CD14-positive monocyte (primary cell): ENCODE results near the gene METTL25. TPM values are rescaled to one million over a fixed set of nuclear protein-coding genes. Genes with fewer than 3 reads are reported as not detected.

Experiments
- DNase-seq, 3 donors: peaks; one replicate each; pipeline ENCODE4 v3.0.0-alpha.2; 2011 to 2022
- H2AFZ ChIP-seq: 2 replicates; pipeline ENCODE4 v1.6.0; 2012; ENCODE audit warnings: mild to moderate bottlenecking, low read depth, low read length, inconsistent platforms; ENCODE audit not compliant: insufficient read depth, poor library complexity, severe bottlenecking
- H3K27ac ChIP-seq, 2 donors: 1 replicate in 1 of 2; 2 replicates in 1 of 2; pipeline ENCODE4 v1.5.1; 2012 to 2013; ENCODE audit warnings: low read length in 2 of 2, control low read depth in 1 of 2, inconsistent platforms in 1 of 2, low read depth in 1 of 2, mild to moderate bottlenecking in 1 of 2
- H3K27me3 ChIP-seq, 2 donors: one replicate each; pipeline versions ENCODE4 v1.6.0 to v1.6.1; 2011 to 2013; ENCODE audit warnings: low read length in 2 of 2; ENCODE audit not compliant: control insufficient read depth in 2 of 2, insufficient read depth in 2 of 2
- H3K36me3 ChIP-seq, 2 donors: replicated peaks in 1 of 2; 1 replicate in 1 of 2; 2 replicates in 1 of 2; pipeline versions ENCODE4 v1.5.1 to v1.6.1; 2012 to 2013; ENCODE audit warnings: low read length in 2 of 2, control low read depth in 1 of 2, inconsistent platforms in 1 of 2, mild to moderate bottlenecking in 1 of 2; ENCODE audit not compliant: insufficient read depth in 2 of 2, control insufficient read depth in 1 of 2
- H3K4me1 ChIP-seq, 2 donors: 1 replicate in 1 of 2; 2 replicates in 1 of 2; pipeline versions ENCODE4 v1.5.1 to v1.6.1; 2012 to 2013; ENCODE audit warnings: low read length in 2 of 2, control low read depth in 1 of 2, inconsistent platforms in 1 of 2, mild to moderate bottlenecking in 1 of 2, moderate library complexity in 1 of 2; ENCODE audit not compliant: insufficient read depth in 2 of 2, control insufficient read depth in 1 of 2
- H3K4me2 ChIP-seq: replicated peaks from 2 replicates; pipeline ENCODE3; 2012; ENCODE audit warnings: low read length, moderate library complexity, mild to moderate bottlenecking; ENCODE audit not compliant: poor library complexity, severe bottlenecking; ENCODE audit errors: extremely low read depth
- H3K4me3 ChIP-seq, 3 experiments: fragments of 200-600 bp in 1 of 3; sonication (generic) in 1 of 3; replicated peaks in 1 of 3; 1 replicate in 2 of 3; 2 replicates in 1 of 3; pipeline ENCODE4 v1.5.1; 2011 to 2013; ENCODE audit warnings: low read length in 3 of 3, mild to moderate bottlenecking in 3 of 3, control low read depth in 2 of 3, low read depth in 2 of 3, inconsistent platforms in 1 of 3, moderate library complexity in 1 of 3
- H3K79me2 ChIP-seq: 2 replicates; pipeline ENCODE4 v1.6.0; 2012; ENCODE audit warnings: mild to moderate bottlenecking, control low read depth, inconsistent platforms, low read length, moderate library complexity; ENCODE audit not compliant: insufficient read depth
- H3K9ac ChIP-seq: 2 replicates; pipeline ENCODE4 v1.6.0; 2017; ENCODE audit warnings: low read length, mild to moderate bottlenecking; ENCODE audit not compliant: insufficient read depth, poor library complexity, severe bottlenecking
- H3K9me3 ChIP-seq, 2 donors: replicated peaks in 1 of 2; 1 replicate in 1 of 2; 2 replicates in 1 of 2; pipeline versions ENCODE4 v1.5.1 to v1.6.1; 2012 to 2013; ENCODE audit warnings: low read length in 2 of 2, control low read depth in 1 of 2; ENCODE audit not compliant: control insufficient read depth in 1 of 2, insufficient read depth in 1 of 2
- H4K20me1 ChIP-seq: 2 replicates; pipeline ENCODE4 v1.6.0; 2012; ENCODE audit warnings: mild to moderate bottlenecking, low read length, control low read depth, moderate library complexity; ENCODE audit not compliant: insufficient read depth
- H3K27ac Mint-ChIP-seq, 7 donors: one replicate each; pipeline ENCODE4 v1.8.0; 2020; ENCODE audit warnings: mild to moderate bottlenecking in 7 of 7, mixed read lengths in 7 of 7, moderate library complexity in 6 of 7, inconsistent platforms in 2 of 7
- H3K27me3 Mint-ChIP-seq, 3 donors: one replicate each; pipeline ENCODE4 v1.8.0; 2021 to 2022; ENCODE audit warnings: low read depth in 3 of 3, mild to moderate bottlenecking in 3 of 3, mixed read lengths in 3 of 3, moderate library complexity in 3 of 3, inconsistent platforms in 1 of 3
- H3K36me3 Mint-ChIP-seq, 2 donors: one replicate each; pipeline ENCODE4 v1.8.0; 2020; ENCODE audit warnings: mixed read lengths in 2 of 2, inconsistent platforms in 1 of 2, mild to moderate bottlenecking in 1 of 2
- H3K4me1 Mint-ChIP-seq: one replicate; pipeline ENCODE4 v1.8.0; 2020; ENCODE audit warnings: mild to moderate bottlenecking, mixed read lengths
- H3K4me3 Mint-ChIP-seq, 2 donors: one replicate each; pipeline ENCODE4 v1.8.0; 2020; ENCODE audit warnings: mild to moderate bottlenecking in 2 of 2, mixed read lengths in 2 of 2, moderate library complexity in 1 of 2
- H3K9me3 Mint-ChIP-seq, 7 donors: one replicate each; pipeline ENCODE4 v1.8.0; 2020 to 2022; ENCODE audit warnings: mixed read lengths in 7 of 7, mild to moderate bottlenecking in 6 of 7, moderate library complexity in 6 of 7, inconsistent platforms in 2 of 7
- CTCF ChIP-seq: fragments of 200-600 bp; IDR thresholded peaks from one replicate; pipeline ENCODE4 v1.8.0; 2022; ENCODE audit warnings: antibody characterized with exemption, mild to moderate bottlenecking
- WGBS: methylation state at CpG from one replicate; pipeline ENCODE4 v1.1.5; 2013; ENCODE audit warnings: missing lambda C conversion rate; ENCODE audit not compliant: insufficient coverage; 5-methylcytosine and 5-hydroxymethylcytosine counted together
- intact Hi-C, 2 donors: fragments of 100-400 bp; cut with micrococcal nuclease; formaldehyde crosslinking; loops; one replicate each; pipeline versions ENCODE4 v1.15.0 to v1.15.1; 2023
- polyA plus RNA-seq, 3 donors: library from polyadenylated mRNA; depleted of rRNA in 1 of 3; unstranded in 2 of 3; stranded (reverse) in 1 of 3; fragments of 300-500 nt in 2 of 3; fragments of >200 nt in 1 of 3; fragmentation: Illumina TruSeq in 2 of 3; gene quantifications; 1 replicate in 2 of 3; 2 replicates in 1 of 3; pipeline ENCODE4 v1.2.3, GENCODE V29; 2012 to 2021

Gene METTL25
- polyA plus RNA-seq, 3 donors = 7.0 to 12.2 (median 8.1) TPM

GRCh38 chr12:82510386-82510785, 152.1 kb downstream of the METTL25 start:
- no peak overlapping the region for H3K4me2 ChIP-seq
- no peak for TF ChIP-seq CTCF
- Mint-ChIP-seq H3K27ac (no peak overlapping the region), H3K9me3 (no peaks in the 10 kb centered on the region), H3K4me3 (no peak overlapping the region), H3K36me3 (no peaks in the 10 kb centered on the region), H3K27me3 (peaks cover 0 to 3% (median 1%) of the 10 kb centered on the region in 3 donors), H3K4me1 (no peaks in the 10 kb centered on the region)
- H3K36me3 ChIP-seq = no peaks in the 10 kb centered on the region
- H3K79me2 ChIP-seq = no peaks in the 10 kb centered on the region
- H4K20me1 ChIP-seq = no peaks in the 10 kb centered on the region
- intact Hi-C loops = no loop called here
- no peaks in the 10 kb centered on the region for H3K27me3 ChIP-seq
- no peak for DNase-seq
- H3K9ac ChIP-seq = no peak overlapping the region
- H3K27ac ChIP-seq = no peak overlapping the region
- H3K9me3 ChIP-seq = no peaks in the 10 kb centered on the region
- H3K4me1 ChIP-seq = no peaks in the 10 kb centered on the region
- WGBS = no CpG with 5 or more reads among the region's 1 CpG
- no peak overlapping the region for H2AFZ ChIP-seq
- H3K4me3 ChIP-seq = no peak overlapping the region

GRCh38 chr12:82514880-82515279, 156.6 kb downstream of the METTL25 start:
- no peaks in the 10 kb centered on the region for H3K79me2 ChIP-seq
- no peak overlapping the region for H2AFZ ChIP-seq
- no peak for TF ChIP-seq CTCF
- H3K36me3 Mint-ChIP-seq = no peaks in the 10 kb centered on the region
- no peak overlapping the region for H3K4me2 ChIP-seq
- H3K4me1 Mint-ChIP-seq = no peaks in the 10 kb centered on the region
- H3K27ac Mint-ChIP-seq = no peak overlapping the region
- no peak overlapping the region for H3K27ac ChIP-seq
- H3K27me3 Mint-ChIP-seq = peaks cover 1 to 3% (median 3%) of the 10 kb centered on the region in 3 donors
- H3K9me3 ChIP-seq = no peaks in the 10 kb centered on the region
- H3K9ac ChIP-seq = no peak overlapping the region
- no peaks in the 10 kb centered on the region for H3K9me3 Mint-ChIP-seq
- no peaks in the 10 kb centered on the region for H4K20me1 ChIP-seq
- H3K4me3 ChIP-seq = no peak overlapping the region
- intact Hi-C loops = no loop called here
- H3K27me3 ChIP-seq = no peaks in the 10 kb centered on the region
- no peak overlapping the region for H3K4me3 Mint-ChIP-seq
- 100% methylated on average over 1 of the region's 1 CpG for WGBS
- DNase-seq = no peak
- no peaks in the 10 kb centered on the region for H3K36me3 ChIP-seq
- H3K4me1 ChIP-seq = no peaks in the 10 kb centered on the region
